HG03378 (cell line): ENCODE measurements around the gene DNAAF8.

Source experiments
- ATAC-seq: cut with Tn5 transposase; IDR thresholded peaks from one replicate; pipeline ENCODE4 v1.9.1; 2021; ENCODE audit warnings: mild to moderate bottlenecking, moderate library complexity; ENCODE audit not compliant: unreplicated experiment

Gene DNAAF8

DNA sequence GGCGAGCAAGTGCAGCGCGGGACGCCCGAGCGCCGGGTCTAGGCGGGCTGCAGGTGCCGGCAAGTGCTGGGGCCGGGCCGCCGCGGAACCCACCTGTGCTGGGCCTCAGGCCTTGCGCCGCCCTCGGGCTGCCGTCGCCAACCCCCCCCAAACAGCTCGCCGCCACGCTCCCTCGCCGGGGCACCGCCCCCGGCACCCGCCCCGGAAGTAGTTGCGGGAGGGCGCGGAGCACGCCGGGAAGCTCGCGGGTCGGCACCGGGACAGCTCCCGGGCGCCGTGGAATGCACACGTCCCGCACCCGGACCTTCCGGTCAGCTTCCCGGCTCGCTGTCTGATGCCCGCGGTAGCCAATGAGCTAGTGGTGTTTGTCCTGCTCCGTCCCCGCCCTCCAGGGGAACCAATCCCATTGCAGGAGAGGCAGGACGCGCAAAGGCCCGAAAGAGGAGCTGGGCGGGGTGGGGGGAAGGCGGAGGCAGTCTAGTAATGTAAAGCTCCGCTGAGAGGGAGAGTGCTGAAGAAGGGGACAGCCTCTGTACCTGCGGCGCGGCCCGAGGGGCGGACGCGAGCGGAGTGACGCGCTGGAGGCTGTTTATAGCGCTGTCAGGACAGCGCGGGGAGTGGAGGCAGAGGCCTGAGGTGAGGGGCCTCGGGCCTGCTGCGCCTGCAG, at the start of gene DNAAF8, which contains the start of gene ANKS3:
Gene DNAAF8, plus strand, starts transcription at position 475 of the 667 bp plus-strand sequence. CDS start 1,978 bp downstream, outside the sequence.
Gene ANKS3, minus strand, starts transcription at position 209 of the 667 bp plus-strand sequence. CDS start 4,122 bp downstream, outside the sequence.
- peak; percentile 70 for ATAC-seq

DNA sequence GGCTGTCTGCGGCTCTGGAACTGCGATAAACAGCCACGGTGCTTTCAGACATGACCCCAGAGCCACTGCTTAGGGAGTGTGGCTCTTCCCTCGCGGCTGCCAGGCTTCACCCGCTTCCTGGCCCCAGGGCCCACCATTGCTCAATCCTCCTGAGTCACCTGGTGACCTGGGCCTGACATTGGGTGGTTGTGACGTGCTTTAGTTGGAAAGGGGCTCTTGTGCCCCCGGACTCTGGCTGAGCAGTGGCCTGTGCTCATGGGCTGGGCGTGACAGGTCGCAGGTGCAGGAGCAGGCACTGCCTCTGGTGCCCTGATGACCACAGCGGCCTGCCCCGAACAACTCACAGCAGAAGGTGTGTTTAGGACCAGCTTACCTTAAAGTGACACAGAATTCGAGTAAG, 49.6 kb upstream of the DNAAF8 start:
- ATAC-seq = no peak

GRCh38 chr16:4685292-4685691, 49.0 kb upstream of the DNAAF8 start:
- no peak for ATAC-seq

DNA sequence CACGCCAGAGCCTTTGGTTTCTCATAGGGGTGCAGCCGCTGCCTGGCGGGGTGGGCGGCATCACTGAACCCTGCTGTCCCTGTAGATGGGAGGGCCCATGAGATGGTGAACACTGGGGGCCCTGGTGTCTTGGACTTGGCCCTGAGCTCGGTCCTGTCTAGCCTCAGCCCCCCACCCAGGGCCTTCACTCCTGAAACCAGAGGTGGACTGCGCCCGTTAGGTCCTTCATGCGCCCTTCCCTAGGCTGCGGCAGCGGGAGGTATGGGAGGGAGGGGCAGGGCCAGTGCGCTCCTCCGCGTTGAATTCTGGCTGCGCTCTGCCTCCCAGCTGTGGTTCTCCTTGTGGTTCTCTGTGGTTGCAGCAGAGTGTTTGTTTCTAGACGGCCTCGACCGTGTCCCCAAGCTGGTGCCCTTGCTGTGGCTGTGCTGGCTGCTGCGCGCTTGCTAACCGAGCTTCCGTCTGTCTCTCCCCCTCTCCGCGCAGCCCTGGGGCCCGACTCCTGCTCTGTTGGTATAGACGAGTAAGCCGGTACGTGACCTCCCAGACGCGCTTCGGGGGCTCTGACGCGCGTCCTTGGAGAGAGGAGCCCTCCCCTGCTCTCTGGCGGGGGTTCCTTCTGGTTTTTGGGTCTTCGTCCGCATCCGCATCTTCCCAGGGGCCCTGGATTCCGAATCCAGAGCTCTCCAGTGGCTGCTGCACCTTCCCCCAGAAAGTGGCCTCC, 48.4 kb upstream of the DNAAF8 start:
- ATAC-seq = no peak

DNA sequence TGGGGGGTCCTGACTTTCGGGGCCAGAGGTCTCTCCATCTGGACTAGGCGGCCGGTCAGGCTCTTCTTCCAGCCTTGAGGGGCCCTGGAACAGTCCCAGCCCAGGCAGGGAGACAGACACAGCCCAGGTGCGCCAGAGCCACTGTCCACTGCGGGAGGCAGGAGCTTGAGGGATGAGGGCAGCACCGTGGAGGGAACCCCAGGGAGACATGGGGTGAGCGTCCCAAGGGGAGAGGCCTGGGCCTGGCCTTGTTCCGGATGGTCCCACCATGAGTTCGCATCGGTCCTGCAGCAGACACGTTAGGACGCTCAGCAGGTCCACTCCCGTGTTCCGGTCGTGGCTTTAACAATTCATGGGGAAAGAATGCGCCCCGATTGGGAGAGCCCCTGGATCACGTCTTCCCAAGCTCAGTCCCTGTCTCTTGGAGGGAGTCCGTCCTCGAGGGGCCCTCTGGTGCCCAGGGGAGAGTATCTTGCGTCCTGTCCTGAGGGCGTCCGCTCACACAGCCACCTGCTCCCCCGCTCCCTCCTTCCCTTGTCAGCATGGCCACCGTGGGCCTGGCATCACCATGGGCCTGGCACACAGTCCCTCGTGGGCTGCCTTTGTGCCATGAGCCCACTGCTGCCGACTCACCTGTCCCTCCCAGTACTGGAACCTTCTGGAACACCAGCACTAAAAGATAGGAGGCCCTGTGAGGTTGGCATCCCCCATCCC, 47.7 kb upstream of the DNAAF8 start:
- no peak for ATAC-seq

DNA sequence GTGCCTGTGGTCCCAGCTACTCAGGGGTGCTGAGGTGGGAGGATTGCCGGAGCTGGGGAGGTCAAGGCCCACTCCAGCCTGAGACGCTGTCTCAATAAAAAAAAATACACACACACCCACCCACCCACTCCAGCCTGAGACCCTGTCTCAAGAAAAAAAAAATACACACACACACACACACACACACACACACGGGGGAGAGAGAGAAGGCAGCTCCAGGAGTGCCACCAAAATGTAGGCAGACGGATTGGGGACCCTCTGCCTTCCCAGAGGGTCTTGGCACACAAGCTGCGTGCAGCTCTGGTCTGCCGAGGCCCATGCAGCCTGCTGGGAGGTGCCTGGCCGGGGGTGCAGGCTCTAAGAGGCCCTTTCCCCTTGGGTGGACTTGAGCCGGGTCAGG, 46.9 kb upstream of the DNAAF8 start:
- no peak for ATAC-seq

DNA sequence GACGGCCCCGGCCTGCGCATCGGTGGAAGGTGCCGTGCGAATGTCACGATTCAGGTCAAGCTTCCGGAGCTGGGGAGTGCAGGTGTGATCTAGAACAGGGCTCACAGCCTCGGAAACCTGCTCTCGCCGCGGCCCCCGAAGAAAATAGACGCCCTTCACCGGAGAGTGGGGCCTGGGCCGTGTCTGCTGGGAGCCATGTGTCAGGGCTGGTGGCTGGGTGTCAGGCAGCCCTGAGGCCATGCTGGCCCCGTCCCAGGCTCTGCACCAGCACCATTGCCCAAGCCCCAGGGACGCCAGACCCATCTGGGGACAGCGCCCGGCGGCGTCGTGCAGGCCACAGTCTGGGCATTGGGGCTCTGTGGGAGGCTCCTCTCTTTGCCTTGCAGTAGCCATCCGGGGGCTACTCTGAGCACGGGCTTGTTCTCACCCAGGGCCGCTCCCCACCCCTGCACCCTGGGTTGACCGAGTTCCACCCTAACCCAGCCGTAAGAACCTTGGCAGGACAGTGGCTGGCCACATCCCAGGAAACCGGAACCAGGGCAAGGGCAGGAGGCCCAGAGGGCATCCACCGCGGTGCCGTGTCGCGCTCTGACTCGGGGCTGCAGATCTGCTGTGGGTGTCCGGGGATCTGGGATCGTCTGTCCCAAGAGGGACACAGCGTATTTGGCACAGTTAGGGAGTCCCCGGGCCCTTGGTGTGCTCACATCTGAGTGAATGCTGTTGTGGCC, 46.2 kb upstream of the DNAAF8 start:
- no peak for ATAC-seq

DNA sequence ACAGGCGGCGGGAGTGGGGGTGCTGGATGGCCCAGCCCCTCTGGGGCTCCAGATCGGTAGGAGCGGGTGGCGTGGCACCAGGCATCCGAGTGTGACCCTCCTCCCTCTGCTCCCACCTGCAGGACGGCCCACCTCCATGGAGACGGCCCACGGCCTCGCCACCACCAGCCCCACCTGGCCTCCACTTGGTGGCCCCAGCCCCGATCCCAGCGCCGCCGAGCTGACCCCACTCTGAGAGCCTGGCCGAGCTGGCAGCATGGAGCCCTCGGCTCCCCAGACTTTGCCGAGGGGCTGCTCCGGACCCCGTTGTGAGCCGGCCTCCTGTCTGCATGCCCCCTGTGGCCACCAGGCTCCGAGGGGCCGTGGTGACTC, 45.7 kb upstream of the DNAAF8 start:
- ATAC-seq = no peak

DNA sequence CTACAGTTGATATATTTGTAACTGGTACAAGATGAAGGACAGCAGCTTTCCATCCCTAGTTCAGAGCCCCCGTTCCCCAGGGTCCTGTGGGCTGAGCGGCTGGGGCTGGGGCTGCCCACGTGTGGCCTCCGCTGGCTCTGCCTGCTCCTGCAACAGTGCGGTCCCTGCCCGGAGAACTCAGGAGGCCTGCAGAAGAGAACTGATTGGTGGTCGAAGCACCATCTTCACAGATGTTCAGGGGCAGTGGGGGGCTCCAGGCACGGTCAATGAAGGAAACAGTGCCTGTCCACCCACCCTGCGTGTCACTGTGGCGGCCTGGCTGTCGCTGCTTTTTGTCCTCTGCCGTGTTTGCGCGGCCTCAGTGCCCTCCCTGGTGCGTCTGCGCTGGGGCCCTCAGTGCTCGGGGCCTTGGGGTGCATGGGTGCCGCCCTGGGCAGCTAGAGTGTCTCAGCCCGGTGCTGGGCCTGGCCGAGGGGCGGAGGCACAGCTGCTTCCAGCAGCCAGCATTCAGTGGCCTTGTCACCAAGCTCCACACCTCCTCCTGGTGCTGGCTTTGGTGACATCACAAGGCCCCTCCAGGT, 45.2 kb upstream of the DNAAF8 start:
- ATAC-seq = no peak

GRCh38 chr16:4689864-4690704, 44.3 kb upstream of the DNAAF8 start:
- no peak for ATAC-seq

- no peak for ATAC-seq
Measured at GRCh38 chr16:4690946-4691665, 43.2 kb upstream of the DNAAF8 start.

DNA sequence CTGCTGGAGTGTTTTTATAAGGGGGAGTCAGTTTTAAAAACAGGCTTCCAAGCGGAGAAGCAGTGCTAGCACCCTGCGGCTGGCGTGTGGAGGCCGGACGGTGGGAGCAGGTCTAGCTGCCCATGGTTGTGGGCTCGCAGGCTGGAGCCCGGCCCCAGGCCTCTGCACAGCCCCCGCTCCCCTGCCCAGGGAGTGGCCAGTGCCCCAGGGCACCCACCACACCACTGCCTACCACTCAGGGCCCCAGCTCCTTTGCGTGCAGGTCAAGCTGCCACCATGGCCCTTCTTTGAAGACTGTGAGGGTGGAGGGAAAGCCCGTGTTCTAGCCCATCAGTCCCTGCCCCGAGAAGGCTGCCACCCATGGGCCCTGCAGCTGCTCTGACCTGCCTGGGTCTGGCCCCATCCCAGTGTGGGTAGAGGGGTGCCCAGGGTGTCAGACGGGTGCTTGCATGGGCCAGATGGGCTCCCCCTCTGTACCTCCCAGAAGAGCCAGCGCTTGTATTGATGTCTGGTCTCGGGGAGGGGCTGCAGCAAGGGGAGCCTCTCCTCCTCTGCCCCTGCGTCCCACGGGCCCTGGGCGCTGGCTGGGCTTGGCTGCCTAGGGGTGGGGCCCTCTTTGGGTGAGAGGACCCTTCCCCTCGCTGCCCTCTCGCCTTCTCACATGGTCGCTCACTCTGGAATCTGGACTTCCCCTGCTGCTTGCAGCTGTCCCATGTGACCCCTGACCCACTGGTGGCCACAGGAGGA, 42.5 kb upstream of the DNAAF8 start:
- ATAC-seq = no peak

DNA sequence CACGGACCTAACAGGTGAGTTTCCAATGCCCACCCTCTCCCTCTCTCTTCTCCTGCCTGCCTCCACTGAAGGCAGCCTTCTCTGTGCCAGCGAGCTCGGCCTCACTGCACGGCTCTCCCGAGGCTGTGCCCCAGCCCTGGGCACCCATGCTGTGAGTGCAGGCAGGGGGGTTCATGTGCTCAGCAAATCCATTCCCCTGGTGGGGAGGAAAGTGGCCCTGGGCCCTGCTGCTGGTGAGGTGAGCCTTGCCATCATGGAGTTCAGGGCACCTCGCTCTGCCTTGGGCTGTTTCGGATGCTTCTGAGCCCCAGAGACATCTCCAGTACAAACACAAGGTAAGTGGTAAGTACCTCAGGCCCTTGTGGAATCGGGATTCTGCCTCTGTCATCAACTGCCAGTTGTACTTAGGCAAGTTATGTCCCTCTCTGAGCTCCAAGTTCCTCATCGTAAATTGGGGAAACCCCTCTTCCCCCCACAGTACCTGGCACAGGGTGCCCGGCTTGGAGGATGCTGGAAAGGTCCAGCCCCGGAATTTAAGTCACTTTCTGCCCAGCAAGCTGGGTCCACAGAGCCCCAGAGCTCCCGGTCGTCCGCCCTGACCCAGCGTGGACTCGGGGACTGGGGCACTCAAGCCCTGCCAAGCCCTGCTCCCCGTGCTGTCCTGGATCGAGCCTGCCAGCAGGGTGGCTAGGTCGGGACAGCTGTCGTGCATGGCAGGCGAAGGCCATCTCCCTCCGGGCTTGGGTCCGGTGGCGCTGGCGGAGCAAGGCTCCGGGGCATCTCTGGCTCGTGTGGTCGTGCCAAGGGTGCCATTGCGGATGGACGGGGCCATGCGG, 41.7 kb upstream of the DNAAF8 start:
- ATAC-seq = peak; percentile 25

DNA sequence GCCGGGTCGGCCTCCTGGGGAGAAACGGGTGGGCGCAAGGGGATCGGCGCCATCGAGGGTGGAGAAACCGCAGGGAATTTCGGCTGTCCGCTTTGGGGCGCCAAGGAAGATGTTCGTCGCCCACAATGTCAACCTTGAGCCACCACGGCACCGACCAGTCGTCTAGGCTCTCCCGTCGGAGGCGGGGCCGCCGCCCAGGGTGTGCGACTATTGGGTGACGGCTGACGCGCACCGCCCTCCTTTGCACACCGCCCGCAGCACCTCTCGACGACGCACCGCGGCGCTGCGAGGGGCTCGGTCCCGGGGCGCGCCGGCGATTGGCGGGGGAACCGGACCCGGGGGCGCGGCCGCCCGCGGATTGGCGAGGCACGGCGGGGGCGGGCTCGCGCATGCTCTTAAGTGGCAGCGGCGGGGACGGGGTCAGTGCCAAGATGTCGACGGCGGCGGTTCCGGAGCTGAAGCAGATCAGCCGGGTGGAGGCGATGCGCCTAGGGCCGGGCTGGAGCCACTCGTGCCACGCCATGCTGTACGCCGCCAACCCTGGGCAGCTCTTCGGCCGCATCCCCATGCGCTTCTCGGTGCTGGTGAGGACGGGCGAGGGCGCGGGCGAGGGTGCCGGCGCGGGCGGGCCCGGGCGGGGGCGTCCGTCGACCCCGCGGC, 40.9 kb upstream of the DNAAF8 start, which contains the start of gene NUDT16L1:
Gene NUDT16L1, plus strand, starts transcription at position 267 of the 660 bp plus-strand sequence. Its CDS starts 165 bp downstream, at position 432.
- peak; percentile 82 for ATAC-seq

GRCh38 chr16:4693956-4694641, 40.2 kb upstream of the DNAAF8 start:
- no peak for ATAC-seq
